GM18511 (cell line): ENCODE measurements around the gene MINK1.
"Not testable (repeated sequence)": the region's sequence is repeated elsewhere in the genome, so short reads cannot be mapped to it uniquely, and the experiment has no call there.

ENCODE experiments used
- ATAC-seq: cut with Tn5 transposase; IDR thresholded peaks from one replicate; pipeline ENCODE4 v1.9.1; 2021; ENCODE audit warnings: mild to moderate bottlenecking, moderate library complexity; ENCODE audit not compliant: unreplicated experiment

Gene MINK1

DNA sequence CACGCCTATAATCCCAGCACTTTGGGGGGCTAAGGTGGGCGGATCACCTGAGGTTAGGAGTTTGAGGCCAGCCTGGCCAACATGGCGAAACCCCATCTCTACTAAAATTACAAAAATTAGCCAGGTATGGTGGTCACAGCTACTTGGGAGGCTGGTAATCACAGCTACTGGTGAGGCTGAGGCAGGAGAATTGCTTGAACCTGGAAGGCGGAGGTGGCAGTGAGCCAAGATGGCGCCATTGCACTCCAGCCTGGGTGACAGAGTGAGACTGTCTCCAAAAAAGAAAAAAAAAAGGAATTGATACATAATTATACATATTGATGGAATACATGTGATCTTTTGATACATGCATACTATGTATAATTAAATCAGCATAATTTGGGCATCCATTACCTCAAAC, 34.4 kb downstream of the MINK1 start:
- not testable (repeated sequence) for ATAC-seq

DNA sequence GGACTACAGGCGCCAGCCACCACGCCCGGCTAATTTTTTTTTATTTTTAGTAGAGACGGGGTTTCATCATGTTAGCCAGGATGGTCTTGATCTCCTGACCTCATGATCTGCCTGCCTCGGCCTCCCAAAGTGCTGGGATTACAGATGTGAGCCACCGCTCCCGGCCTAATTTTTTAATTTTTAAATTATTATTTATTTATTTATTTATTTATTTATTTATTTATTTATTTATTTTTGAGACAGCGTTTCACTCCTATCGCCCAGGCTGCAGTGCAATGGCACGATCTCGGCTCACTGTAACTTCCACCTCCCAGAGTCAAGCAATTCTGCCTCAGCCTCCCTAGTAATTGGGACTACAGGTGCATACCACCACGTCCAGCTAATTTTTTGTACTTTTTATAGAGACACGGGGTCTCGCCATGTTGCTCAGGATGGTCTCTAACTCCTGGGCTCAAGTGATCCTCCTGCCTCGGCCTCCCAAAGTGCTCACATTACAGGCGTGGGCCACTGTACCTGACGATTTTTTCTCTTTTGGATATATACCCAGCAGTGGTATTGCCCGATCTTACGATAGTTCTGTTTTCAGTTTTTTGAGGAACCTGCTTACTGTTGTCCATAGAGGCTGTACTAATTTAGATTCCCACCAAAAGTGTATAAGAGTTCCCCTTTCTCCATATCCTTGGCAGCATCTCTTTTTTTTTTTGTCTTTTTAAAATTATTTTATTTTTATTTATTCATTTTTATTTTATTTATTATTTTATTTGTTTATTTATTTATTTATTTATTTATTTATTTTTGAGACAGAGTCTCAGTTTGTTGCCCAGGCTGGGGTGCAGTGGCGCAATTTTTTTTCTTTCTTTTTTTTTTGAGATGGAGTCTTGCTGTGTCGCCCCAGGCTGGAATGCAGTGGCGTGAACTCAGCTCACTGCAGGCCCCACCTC, 36.2 kb downstream of the MINK1 start:
- not testable (repeated sequence) for ATAC-seq

DNA sequence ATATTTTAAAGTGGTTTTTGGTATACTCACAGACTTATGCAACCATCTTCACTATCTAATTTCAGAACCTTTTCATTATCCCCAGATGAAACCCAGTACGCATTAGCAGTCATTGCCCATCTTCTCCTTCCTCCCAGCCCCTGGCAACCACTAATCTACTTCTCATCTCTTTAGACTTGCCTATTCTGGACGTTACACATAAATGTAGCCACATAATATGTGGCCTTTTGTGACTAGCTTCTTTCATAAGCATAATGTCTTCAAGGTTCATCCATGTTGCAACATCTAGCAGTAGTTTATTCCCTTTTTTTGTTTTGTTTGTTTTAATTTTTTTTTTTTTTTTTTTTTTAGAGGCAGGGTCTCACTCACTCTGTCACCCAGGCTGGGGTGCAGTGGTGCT, 37.7 kb downstream of the MINK1 start:
- no peak for ATAC-seq

DNA sequence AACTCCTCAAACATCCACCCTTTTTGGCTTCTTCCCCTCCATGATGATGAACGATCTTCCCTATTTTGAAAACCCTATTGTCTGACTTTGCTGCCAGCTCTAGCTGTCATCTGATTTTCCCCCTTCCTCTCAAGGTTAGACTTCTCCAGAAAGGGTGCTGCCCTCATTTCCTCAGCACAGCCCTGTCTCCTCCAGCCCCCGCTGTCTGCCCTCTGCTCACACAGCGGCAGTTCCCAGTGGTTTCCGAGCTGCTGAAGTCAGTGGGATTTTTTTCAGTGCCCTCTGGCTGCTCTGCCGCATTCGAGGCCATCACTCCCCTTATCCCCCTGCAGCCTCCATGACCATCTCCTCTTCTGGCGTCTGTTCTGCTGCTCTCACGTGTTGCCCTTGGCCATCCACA, 39.6 kb downstream of the MINK1 start:
- ATAC-seq: no peak

DNA sequence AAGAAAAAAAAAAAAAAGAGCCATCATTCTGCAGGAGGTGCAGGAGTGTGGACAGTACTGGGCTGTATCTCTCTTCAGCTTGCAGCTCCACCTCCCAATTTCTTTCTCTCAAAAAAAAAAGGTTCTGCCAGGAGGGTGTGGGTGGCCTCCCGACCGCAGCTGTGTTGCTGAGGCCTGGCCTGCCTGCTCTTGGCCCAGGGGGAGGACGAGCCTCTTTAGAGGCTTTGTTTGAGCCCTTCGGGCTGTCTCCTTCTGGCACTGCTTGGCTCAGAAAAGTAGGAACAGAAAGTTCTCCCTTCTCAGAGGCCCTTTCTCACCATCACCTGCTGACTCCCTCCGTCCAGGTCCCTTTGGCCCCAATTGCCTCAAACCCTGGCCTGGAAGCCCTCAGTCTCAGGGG, 43.9 kb downstream of the MINK1 start:
- ATAC-seq: no peak

DNA sequence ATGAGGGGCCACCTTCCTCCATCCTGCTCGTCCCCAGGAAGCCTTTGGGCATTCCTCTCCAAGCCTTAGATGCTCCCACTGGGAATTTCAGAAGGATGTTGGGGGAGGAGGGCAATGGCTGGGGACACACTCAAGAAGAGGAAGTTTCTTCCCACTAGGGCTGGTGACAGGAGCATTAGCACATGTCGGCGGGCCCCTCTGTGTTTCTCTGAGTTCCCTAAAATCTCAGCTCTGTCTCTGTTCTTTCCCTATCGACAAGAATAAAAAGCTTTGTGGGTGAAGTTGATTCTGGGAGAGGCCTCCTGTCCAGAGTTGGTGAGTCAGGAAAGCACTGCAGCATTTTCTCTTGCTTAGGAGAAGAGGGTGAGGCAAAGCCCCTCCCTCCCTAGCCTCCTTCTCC, 46.5 kb downstream of the MINK1 start:
- no peak for ATAC-seq

DNA sequence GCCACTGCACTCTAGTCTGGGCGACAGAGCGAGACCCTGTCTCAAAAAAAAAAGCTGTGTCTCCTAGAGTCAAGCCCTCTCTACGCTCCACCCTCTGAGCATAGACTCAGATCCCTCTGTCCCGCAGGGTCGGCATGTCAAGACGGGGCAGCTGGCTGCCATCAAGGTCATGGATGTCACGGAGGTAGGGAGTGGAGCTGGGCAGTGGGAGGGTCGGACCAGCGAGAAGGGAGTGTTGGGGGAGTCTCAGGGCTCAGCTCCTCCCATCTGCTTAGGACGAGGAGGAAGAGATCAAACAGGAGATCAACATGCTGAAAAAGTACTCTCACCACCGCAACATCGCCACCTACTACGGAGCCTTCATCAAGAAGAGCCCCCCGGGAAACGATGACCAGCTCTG, 47.7 kb downstream of the MINK1 start:
- ATAC-seq: no peak

DNA sequence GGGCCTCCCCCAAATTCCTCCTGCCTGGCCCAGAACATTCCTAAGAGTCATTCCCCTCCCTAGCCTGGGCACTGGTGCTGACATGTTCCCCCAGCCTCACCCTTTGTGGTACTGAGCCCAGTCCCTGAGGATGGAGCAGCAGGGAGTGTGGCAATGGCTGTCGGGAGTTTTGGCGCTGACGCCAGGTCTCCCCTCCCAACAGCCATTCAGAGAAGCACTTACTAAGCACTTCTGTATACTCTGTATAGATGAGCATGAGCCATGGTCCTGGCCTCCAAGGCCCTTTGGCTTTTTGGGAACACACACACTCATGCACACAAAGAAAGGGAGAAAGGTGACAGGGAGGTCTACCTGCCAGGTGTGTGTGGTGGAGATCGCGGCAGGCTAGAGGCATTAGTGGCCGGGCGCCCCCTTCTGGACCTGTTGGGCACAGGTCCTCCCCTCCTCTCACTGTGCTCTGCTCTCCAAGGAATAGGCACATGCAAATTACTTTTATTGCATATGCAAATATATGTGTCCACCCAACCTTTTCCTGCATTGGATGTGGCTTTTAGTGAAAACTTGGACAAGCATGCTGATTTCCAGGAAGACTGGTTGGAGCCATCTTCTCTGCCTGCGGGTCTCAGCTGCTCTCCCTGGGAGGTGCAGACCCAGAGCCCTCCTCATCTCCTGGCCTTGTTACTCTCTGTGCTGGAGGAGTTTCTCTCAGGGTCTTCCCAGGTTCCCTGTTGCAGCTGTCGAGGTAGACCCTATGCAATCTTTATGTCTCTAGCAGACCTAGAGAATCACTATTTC, 48.8 kb downstream of the MINK1 start:
- no peak for ATAC-seq

DNA sequence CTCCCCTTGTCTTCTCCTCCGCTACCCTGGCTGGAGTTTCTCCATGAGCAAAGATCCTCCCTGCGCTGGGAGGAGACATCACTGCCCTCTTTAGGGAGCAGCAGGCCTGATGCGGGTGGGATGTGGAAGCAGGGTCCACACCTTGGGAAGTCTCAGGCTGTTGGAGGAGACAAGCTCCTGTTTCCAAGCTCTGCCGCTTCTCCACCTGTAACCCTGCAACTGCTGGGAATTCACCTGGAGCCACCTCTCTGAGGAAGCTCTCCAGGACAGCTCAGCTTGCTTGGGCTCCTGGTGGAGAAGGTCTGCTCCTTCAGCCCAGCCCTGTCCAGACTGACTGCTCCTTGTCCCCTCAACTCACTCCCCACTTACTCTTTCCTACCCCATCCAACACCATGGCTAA, 51.3 kb downstream of the MINK1 start:
- ATAC-seq: no peak

DNA sequence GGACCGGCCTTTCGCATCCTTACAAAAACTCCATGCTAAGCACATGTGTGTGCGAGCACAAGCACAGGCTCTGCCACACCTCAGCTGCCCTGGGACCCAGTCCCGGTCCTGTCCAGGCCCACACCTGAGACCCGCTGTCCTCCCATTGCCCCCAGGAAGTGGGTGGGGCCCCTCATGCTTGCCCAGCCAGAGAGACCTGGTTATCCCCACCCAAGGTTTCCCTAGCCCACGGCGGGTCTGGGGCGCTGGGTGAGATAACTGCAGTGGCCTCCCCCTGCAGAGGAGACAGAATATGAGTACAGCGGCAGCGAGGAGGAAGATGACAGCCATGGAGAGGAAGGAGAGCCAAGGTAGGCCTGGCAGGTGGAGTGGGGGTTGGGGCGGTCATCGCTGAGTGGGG, 53.7 kb downstream of the MINK1 start:
- no peak for ATAC-seq

DNA sequence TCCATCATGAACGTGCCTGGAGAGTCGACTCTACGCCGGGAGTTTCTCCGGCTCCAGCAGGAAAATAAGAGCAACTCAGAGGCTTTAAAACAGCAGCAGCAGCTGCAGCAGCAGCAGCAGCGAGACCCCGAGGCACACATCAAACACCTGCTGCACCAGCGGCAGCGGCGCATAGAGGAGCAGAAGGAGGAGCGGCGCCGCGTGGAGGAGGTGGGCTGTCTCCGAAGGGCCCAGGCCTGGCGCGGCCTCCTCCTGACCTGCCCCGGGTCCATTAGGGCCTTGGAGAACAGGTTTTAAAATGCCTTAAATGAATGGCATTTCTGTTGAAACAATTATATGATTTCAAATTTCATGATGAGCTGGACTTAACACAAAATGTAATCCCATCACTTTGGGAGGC, 54.4 kb downstream of the MINK1 start:
- ATAC-seq: no peak

DNA sequence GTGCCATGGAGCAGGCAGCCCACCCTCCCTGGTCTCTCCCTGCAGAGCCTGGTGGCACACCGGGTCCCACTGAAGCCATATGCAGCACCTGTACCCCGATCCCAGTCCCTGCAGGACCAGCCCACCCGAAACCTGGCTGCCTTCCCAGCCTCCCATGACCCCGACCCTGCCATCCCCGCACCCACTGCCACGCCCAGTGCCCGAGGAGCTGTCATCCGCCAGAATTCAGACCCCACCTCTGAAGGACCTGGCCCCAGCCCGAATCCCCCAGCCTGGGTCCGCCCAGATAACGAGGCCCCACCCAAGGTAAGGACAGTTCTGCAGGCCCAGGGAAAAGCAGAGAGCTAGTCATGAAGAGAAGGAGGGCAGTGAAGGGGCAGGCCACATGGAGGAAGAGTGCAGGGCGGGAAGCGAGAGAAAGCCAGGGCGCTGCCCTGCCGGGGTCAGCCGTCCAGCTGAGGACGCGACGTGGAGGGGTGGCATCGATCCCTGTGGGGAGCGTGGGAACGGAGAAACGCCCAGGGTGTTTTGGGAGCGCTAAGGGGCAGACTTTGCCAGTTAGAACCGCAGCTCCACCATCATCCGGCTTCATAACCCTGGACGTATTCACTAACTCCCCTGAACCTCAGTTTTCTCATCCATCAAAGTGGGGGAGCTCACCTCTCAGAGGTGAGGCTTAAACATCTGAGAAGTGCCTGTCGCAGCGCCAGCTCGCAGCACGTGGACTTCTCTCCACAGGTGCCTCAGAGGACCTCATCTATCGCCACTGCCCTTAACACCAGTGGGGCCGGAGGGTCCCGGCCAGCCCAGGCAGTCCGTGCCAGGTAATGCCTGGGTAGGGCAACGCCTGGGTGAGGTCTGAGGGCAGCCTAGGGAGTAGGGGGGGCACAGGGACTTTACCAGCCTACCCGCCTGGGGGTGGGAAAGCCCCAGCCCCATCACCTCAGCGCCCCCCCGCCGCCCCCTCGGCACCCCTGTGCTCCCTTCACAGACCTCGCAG, 58.6 kb downstream of the MINK1 start:
- no peak for ATAC-seq

DNA sequence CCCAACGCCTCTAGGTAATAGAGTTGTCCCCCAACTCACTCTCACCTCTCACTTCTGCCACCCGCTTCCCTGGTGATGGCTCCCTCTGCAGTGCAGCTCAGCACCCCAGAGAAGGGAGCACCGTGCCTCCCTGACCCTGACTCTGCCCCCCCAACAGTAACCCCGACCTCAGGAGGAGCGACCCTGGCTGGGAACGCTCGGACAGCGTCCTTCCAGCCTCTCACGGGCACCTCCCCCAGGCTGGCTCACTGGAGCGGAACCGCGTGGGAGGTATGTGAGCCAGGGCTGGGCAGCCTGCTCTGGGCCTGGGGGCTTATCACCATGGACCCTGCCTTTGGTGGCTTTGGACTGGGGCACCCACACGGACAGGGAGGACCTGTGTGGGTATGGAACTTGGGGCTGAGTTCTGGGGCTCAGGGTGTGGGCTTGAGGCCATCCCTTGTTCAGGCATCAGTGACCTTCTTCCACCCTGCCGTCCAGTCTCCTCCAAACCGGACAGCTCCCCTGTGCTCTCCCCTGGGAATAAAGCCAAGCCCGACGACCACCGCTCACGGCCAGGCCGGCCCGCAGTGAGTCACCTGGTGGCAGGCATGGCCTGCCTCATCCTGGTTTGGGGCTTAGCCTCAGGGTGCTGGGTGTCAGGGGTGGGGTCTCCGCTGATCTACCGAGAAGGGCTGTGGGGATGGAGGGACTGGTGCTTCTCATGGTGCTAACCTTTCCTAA, 59.5 kb downstream of the MINK1 start:
- ATAC-seq: no peak

DNA sequence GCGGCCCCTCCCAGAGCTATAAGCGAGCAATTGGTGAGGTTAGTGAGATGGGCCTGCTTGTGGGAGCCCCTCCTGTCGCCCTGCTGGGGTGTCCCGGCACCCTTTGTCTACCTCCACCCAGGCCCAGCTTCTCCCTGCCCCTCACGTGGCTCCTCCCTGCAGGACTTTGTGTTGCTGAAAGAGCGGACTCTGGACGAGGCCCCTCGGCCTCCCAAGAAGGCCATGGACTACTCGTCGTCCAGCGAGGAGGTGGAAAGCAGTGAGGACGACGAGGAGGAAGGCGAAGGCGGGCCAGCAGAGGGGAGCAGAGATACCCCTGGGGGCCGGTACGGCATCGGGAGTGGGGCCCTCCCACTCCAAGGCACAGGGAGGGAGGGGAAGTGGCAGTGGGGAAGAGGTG, 60.1 kb downstream of the MINK1 start:
- ATAC-seq: no peak

DNA sequence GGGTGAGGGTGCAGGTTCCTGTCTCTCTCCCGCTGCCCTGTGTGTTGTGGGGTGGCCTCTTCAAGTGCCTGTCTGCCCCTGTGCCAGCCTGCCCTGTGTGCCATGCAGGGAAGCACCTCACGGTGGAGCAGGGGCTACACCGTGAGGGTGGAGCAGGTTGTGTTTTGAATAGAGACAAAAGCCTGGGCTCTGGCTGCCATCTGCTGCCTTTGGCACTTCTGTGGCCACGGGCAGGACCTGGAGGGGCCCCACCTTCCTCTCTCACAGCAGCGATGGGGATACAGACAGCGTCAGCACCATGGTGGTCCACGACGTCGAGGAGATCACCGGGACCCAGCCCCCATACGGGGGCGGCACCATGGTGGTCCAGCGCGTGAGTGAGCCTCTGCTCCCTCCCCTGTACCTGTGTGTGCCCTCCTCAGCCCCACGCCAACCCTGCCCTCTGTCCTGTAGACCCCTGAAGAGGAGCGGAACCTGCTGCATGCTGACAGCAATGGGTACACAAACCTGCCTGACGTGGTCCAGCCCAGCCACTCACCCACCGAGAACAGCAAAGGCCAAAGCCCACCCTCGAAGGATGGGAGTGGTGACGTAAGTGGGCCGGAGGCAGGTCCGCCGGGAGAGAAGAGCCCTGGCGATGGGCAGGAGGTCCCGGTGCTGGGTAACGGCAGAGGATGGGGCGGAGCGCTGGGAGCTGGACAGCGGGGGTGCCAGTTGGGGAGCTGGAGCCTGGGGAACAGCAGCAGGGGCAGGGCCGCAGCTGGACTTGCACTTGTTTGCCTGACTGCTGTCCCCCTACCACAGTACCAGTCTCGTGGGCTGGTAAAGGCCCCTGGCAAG, 60.8 kb downstream of the MINK1 start:
- no peak for ATAC-seq

DNA sequence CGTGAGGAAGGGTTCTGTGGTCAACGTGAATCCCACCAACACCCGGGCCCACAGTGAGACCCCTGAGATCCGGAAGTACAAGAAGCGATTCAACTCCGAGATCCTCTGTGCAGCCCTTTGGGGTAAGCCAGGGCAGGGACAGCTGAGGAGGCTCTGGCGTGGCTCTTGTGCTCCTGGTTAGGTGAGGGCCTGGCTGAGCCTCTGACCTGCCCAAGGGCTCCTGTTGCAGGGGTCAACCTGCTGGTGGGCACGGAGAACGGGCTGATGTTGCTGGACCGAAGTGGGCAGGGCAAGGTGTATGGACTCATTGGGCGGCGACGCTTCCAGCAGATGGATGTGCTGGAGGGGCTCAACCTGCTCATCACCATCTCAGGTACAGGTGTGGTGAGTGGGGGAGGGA, 62.0 kb downstream of the MINK1 start:
- ATAC-seq: no peak

DNA sequence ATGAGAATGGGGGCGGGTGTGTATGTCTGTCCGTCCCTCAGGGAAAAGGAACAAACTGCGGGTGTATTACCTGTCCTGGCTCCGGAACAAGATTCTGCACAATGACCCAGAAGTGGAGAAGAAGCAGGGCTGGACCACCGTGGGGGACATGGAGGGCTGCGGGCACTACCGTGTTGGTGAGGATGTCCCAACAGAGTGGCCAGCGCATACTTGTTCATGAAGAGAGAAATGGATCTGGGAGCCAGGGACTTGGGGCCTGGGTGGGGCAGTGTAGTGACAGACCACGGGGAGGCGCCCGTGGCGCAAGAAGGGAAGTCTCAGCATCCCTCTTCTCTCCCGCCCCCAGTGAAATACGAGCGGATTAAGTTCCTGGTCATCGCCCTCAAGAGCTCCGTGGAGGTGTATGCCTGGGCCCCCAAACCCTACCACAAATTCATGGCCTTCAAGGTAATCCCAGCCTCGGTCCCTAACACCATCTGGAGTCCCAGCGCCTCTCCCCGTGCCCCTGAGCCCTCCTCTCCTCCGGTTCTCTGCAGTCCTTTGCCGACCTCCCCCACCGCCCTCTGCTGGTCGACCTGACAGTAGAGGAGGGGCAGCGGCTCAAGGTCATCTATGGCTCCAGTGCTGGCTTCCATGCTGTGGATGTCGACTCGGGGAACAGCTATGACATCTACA, 62.7 kb downstream of the MINK1 start:
- ATAC-seq: no peak

DNA sequence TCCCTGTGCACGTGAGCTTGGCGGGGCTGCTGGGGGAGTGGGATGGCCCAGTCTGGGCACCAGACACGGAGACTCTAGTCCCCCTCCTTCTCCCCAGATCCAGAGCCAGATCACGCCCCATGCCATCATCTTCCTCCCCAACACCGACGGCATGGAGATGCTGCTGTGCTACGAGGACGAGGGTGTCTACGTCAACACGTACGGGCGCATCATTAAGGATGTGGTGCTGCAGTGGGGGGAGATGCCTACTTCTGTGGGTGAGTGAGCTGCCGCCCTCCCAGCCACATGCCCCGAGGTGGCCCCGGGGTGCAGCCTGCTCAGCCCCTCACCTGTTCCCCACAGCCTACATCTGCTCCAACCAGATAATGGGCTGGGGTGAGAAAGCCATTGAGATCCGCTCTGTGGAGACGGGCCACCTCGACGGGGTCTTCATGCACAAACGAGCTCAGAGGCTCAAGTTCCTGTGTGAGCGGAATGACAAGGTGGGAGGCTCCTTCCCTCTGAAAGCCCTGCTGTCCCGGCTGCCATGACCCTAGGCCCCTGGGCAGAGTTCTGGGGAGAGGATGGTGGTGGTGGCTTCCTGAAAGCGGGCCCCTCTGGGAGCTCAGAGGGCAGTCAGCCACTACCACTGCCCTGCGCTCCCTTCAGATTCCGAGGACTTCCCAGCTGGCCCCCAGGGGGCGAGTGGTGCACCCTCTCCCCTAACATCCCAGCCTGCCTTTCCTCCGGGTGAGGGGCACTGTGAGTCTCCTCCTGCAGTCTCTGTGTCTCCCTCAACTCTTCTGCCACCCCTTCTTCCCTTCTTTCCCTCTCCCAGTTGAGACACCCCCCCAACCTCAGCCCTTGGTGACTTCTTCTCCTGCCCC, 63.4 kb downstream of the MINK1 start:
- ATAC-seq: no peak
